DOHH2 (cell line): ENCODE measurements around the gene RASGRP3.

Source experiments
- H3F3A ChIP-seq: fragments of 200-600 bp; sonication (generic), shearing (Covaris generic); 2 replicates; pipeline ENCODE4 v1.6.0; 2016; ENCODE audit warnings: antibody characterized with exemption, mild to moderate bottlenecking; ENCODE audit not compliant: control insufficient read depth, insufficient read depth
- H3K27ac ChIP-seq: fragments of 200-600 bp; sonication (generic); 2 replicates; pipeline ENCODE4 v1.5.1; 2014; ENCODE audit warnings: low read depth, mild to moderate bottlenecking, low read length, moderate library complexity
- H3K27me3 ChIP-seq: fragments of 200-600 bp; sonication (generic); 2 replicates; pipeline ENCODE4 v1.6.1; 2014; ENCODE audit warnings: mild to moderate bottlenecking, low read length, mixed read lengths; ENCODE audit not compliant: control insufficient read depth
- H3K36me3 ChIP-seq: fragments of 200-600 bp; sonication (generic); 2 replicates; pipeline ENCODE4 v1.6.1; 2014; ENCODE audit warnings: mild to moderate bottlenecking, low read length, moderate library complexity, mixed read lengths; ENCODE audit not compliant: control insufficient read depth
- H3K4me1 ChIP-seq: fragments of 200-600 bp; sonication (generic); 2 replicates; pipeline ENCODE4 v1.6.1; 2014; ENCODE audit warnings: mild to moderate bottlenecking, low read length, mixed read lengths; ENCODE audit not compliant: control insufficient read depth
- H3K4me2 ChIP-seq: fragments of 200-600 bp; sonication (generic); 2 replicates; pipeline ENCODE4 v1.6.0; 2014; ENCODE audit warnings: mild to moderate bottlenecking, low read length, moderate library complexity
- H3K4me3 ChIP-seq: fragments of 200-600 bp; sonication (generic); 2 replicates; pipeline ENCODE4 v1.5.1; 2014; ENCODE audit warnings: mild to moderate bottlenecking, low read length, mixed read lengths
- H3K79me2 ChIP-seq: fragments of 200-600 bp; sonication (generic); 2 replicates; pipeline ENCODE4 v1.6.1; 2014; ENCODE audit warnings: mild to moderate bottlenecking, low read length, mixed read lengths; ENCODE audit not compliant: control insufficient read depth
- H3K9me2 ChIP-seq: fragments of 200-600 bp; sonication (generic); replicated peaks from 2 replicates; pipeline ENCODE4 v1.6.1; 2014; ENCODE audit warnings: mild to moderate bottlenecking, low read length, mixed read lengths; ENCODE audit not compliant: control insufficient read depth
- H3K9me3 ChIP-seq: fragments of 200-600 bp; sonication (generic); 2 replicates; pipeline ENCODE4 v1.6.1; 2014; ENCODE audit warnings: antibody characterized with exemption, low read length, mixed read lengths; ENCODE audit not compliant: control insufficient read depth, insufficient read depth
- H4K20me1 ChIP-seq: fragments of 200-600 bp; sonication (generic); 2 replicates; pipeline ENCODE4 v1.6.0; 2014; ENCODE audit warnings: low read depth, mild to moderate bottlenecking, antibody characterized with exemption, low read length, moderate library complexity; ENCODE audit not compliant: control insufficient read depth, insufficient read depth
- EZH2phosphoT487 ChIP-seq: fragments of 200-600 bp; sonication (generic); IDR thresholded peaks from 2 replicates; pipeline ENCODE4 v1.6.1; 2017; ENCODE audit warnings: borderline replicate concordance, mild to moderate bottlenecking, antibody characterized with exemption, low read length, moderate library complexity, mixed read lengths
- TF ChIP-seq, protein P1 (sequence below): fragments of 200-600 bp; sonication (generic); IDR thresholded peaks from one replicate; pipeline ENCODE4 v1.5.1; 2014; ENCODE audit warnings: antibody characterized with exemption, mild to moderate bottlenecking, low read depth, low read length; ENCODE audit not compliant: poor library complexity, severe bottlenecking

RASGRP3 gene

DNA sequence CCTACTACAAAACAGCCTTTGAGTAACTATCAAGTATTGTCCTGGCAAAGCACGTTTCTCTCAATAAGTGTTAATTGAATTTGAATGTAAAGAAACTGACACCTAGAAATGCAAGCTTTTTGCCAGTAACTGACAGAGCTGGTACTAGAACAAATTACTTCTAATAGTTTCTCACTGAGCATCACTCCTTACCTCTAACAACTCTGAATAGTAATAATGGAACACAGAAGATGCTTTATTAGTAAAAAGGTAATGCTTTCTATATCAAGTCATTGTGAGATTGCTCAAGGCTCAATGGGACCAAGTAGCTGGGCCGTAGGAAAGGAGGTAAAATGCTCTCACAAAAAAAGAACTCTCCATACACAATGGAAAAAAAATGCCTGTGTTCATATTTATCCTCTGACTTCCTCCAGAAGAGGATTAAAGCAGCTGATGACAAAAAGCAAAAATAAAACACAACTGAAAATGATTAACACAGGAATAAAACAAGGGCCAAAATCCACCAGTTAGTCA, 11.8 kb downstream of the RASGRP3 start:
- peak overlapping the region; percentile 90 for H3K27ac ChIP-seq
- no peaks in the 10 kb centered on the region for H4K20me1 ChIP-seq
- H3K36me3 ChIP-seq, result peaks cover 88% of the 10 kb centered on the region
- no peaks in the 10 kb centered on the region for H3K27me3 ChIP-seq
- TF ChIP-seq EZH2phosphoT487, result no peak
- TF ChIP-seq, protein P1, sequence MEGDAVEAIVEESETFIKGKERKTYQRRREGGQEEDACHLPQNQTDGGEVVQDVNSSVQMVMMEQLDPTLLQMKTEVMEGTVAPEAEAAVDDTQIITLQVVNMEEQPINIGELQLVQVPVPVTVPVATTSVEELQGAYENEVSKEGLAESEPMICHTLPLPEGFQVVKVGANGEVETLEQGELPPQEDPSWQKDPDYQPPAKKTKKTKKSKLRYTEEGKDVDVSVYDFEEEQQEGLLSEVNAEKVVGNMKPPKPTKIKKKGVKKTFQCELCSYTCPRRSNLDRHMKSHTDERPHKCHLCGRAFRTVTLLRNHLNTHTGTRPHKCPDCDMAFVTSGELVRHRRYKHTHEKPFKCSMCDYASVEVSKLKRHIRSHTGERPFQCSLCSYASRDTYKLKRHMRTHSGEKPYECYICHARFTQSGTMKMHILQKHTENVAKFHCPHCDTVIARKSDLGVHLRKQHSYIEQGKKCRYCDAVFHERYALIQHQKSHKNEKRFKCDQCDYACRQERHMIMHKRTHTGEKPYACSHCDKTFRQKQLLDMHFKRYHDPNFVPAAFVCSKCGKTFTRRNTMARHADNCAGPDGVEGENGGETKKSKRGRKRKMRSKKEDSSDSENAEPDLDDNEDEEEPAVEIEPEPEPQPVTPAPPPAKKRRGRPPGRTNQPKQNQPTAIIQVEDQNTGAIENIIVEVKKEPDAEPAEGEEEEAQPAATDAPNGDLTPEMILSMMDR, result no peak
- H3F3A ChIP-seq, result peaks cover 53% of the 10 kb centered on the region
- H3K9me3 ChIP-seq, result peaks cover 19% of the 10 kb centered on the region
- peak overlapping the region; percentile 63 for H3K4me3 ChIP-seq
- no peaks in the 10 kb centered on the region for H3K9me2 ChIP-seq
- H3K4me2 ChIP-seq, result peak overlapping the region; percentile 82
- H3K4me1 ChIP-seq, result peaks cover 94% of the 10 kb centered on the region
- peaks cover 100% of the 10 kb centered on the region for H3K79me2 ChIP-seq

DNA sequence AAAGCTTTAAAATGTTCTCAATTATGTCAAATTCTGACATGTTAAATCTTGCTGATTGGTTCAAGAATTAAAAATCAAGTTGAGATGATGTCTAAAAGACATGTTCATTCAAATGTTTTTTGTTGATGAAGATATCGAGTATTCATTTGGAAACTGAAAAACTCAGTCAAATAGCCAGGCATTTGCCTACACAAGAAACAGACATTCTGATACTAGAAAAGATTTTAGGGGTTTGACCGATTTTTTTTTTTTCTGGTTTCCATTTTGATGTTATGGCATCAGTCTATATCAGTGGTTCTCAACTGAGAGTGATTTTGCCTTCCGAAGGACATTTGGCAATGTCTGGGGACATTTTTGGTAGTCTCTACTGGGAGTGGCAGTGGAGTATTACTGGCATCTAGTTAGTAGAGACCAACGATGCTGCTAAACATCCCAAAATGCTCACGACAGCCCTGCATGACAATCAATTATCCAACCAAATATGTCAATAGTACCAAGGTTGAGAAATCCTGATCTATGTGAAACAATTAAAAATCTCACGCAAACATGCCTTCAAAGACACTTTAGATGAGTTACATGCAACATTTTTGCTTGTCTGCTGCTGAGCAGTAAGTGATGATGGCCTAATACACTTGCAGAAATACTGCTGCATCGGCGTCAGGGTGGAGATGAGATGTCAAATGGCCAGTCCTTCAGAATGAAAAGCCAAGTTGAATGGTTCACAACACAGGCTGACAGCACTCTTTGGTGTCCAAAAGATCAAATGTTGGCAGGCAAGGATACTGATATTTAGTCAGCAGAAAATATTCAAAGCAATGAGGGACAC, 12.5 kb downstream of the RASGRP3 start:
- H4K20me1 ChIP-seq, result no peaks in the 10 kb centered on the region
- peaks cover 100% of the 10 kb centered on the region for H3K79me2 ChIP-seq
- H3K36me3 ChIP-seq, result peaks cover 87% of the 10 kb centered on the region
- peaks cover 19% of the 10 kb centered on the region for H3K9me3 ChIP-seq
- no peaks in the 10 kb centered on the region for H3K9me2 ChIP-seq
- TF ChIP-seq EZH2phosphoT487, result no peak
- TF ChIP-seq, protein P1, result no peak
- peaks cover 94% of the 10 kb centered on the region for H3K4me1 ChIP-seq
- peaks cover 58% of the 10 kb centered on the region for H3F3A ChIP-seq
- H3K4me2 ChIP-seq, result peak overlapping the region; percentile 82
- H3K4me3 ChIP-seq, result peak overlapping the region; percentile 63
- no peaks in the 10 kb centered on the region for H3K27me3 ChIP-seq
- peak overlapping the region; percentile 90 for H3K27ac ChIP-seq

DNA sequence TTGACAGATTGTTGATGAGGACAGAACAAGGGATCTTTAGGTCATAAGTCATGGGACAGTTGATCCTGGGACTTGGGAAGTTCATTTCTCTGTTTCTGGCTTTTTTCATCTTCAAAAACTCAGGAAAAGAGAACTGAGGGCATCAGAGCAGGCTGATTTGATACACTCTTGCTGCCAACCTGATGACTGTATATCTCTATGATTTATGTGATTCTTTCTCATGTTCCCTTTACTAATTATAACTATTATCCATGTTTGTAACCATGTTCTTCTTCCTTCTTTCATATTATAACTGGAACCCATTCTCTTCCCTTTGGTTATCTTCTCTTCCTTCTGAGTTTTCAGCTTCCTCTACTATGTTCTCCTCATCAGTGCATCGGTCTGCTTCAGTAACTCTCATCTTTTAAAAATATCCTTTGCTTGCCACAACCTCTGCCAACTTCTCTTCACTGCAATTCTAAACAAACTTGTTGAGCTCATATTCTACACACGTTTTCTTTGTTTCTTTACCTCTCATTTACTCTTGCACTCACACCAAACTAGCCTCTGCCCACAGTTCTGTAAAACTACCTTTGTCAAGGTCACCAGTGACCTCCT, 13.5 kb downstream of the RASGRP3 start:
- no peaks in the 10 kb centered on the region for H3K27me3 ChIP-seq
- H3F3A ChIP-seq, result peaks cover 63% of the 10 kb centered on the region
- TF ChIP-seq, protein P1, result no peak
- no peak for TF ChIP-seq EZH2phosphoT487
- H3K9me2 ChIP-seq, result no peaks in the 10 kb centered on the region
- peaks cover 100% of the 10 kb centered on the region for H3K79me2 ChIP-seq
- H3K4me1 ChIP-seq, result peaks cover 94% of the 10 kb centered on the region
- H3K9me3 ChIP-seq, result peaks cover 16% of the 10 kb centered on the region
- H3K27ac ChIP-seq, result peak overlapping the region; percentile 90
- peaks cover 79% of the 10 kb centered on the region for H3K36me3 ChIP-seq
- peak overlapping the region; percentile 63 for H3K4me3 ChIP-seq
- H3K4me2 ChIP-seq, result peak overlapping the region; percentile 82
- no peaks in the 10 kb centered on the region for H4K20me1 ChIP-seq
